ENCODE data around the gene RUFY3.

RUFY3 gene

DNA sequence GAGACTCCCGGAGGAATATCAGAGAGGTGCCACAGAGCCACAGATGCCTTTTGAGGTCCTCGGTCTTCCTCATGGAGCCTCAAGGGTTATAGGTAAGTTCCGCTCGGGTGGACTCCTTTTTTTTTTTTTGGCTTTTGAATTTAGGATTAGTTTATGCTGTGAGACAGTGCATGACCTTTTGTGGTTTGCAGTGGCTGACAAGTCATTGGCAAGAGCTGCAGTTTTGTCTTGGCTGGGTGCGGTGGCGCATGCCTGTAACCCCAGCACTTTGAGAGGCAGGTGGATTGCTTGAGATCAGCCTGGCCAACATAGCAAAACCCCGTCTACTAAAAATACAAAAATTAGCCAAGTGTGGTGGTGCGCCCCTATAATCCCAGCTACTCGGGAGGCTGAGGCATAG is 122.4 kb downstream of the RUFY3 start:
- no peak for DNase-seq

- DNase-seq, result no peak
These were observed 127.5 kb downstream of the RUFY3 start for GRCh38 chr4:70849291-70849690.

DNA sequence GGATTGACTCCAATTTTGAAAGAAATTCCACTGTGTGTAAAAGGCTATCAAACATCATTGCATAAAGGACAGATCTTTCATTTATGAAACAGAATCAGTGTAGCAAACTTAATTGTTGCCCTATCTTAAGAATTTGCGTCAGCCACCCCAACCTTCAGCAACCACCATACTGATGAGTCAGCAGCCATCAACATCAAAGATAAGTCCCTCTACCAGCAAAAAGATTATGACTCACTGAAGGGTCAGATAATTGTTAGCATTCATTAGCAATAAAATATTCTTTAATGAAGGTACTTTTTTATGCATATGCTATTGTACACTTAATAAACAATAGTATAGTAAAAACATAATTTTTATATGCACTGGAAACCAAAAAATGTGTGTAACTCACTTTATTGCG is 133.7 kb downstream of the RUFY3 start:
- no peak for DNase-seq

Measured in GF-D8 (cell line).